Measurements from ENCODE around the gene DHRS12. TPM values are rescaled to one million over a fixed set of nuclear protein-coding genes. Genes with fewer than 3 reads are reported as not detected.

Gene DHRS12
- total RNA-seq, 1 experiment from 2014 or later = 6.8 TPM

DNA sequence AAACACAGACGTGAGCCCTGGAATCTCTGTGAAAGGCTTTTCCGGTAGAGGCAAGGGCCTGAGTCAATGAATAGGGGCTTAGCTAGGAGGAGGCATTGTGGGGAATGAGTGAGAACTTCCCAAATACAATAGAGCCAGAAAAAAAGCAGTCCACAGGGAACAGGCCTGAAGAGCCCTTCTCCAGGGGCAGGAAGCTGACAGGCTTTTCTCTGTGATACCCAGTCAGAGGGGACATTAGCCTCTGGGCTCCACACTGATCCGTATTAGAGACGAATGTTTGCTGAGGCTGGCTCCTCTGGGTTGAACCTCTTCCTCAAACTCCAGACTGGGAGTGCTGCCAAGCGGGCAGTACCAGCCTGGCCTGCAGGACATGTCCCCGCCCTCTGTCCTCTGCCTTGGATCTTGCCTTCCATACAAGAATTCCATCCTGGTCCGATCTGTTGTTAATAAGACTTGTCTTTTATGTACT is 2.3 kb downstream of the DHRS12 start:
- H3K36me3 Mint-ChIP-seq (ENCODE audit: insufficient read depth, unreplicated experiment) = no peaks in the 10 kb centered on the region

GRCh38 chr13:51800486-51800885 is 3.5 kb downstream of the DHRS12 start:
- ChIA-PET POLR2A (interaction anchor here (0.6 to 3.3 kb wide), 5 partner anchors 348 to 376 kb away, joined by 3 to 16 read pairs (median 4); partner anchors contain the start of gene INTS6), CTCF (interaction anchor here (0.6 to 1.7 kb wide), 18 partner anchors 9 to 675 kb away, joined by 3 to 6 read pairs (median 4); no protein-coding TSS in a partner anchor)
- no TSS peak for BruUV-seq (replicated peaks)
- Mint-ChIP-seq H3K27me3 (ENCODE audit: insufficient read depth, unreplicated experiment) (no peaks in the 10 kb centered on the region), H3K27ac (ENCODE audit: low read depth, unreplicated experiment) (no peak overlapping the region), H3K36me3 (ENCODE audit: insufficient read depth, unreplicated experiment) (no peaks in the 10 kb centered on the region), H3K4me3 (ENCODE audit: unreplicated experiment) (no peak overlapping the region), H3K9me3 (ENCODE audit: unreplicated experiment) (no peaks in the 10 kb centered on the region), H3K4me1 (ENCODE audit: insufficient read depth, unreplicated experiment) (peaks cover 11% of the 10 kb centered on the region)
- TF ChIP-seq, protein P1, sequence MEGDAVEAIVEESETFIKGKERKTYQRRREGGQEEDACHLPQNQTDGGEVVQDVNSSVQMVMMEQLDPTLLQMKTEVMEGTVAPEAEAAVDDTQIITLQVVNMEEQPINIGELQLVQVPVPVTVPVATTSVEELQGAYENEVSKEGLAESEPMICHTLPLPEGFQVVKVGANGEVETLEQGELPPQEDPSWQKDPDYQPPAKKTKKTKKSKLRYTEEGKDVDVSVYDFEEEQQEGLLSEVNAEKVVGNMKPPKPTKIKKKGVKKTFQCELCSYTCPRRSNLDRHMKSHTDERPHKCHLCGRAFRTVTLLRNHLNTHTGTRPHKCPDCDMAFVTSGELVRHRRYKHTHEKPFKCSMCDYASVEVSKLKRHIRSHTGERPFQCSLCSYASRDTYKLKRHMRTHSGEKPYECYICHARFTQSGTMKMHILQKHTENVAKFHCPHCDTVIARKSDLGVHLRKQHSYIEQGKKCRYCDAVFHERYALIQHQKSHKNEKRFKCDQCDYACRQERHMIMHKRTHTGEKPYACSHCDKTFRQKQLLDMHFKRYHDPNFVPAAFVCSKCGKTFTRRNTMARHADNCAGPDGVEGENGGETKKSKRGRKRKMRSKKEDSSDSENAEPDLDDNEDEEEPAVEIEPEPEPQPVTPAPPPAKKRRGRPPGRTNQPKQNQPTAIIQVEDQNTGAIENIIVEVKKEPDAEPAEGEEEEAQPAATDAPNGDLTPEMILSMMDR (IDR thresholded peaks at IDR 0.05; ENCODE audit: unreplicated experiment) = no peak
- intact Hi-C loops (cut with micrococcal nuclease) = no loop called here
- DNase-seq (ENCODE audit: unreplicated experiment) = no peak

More for the DNA sequence above, 2.3 kb downstream of the DHRS12 start:
- no peaks in the 10 kb centered on the region for H3K27me3 Mint-ChIP-seq (ENCODE audit: insufficient read depth, unreplicated experiment)
- DNase-seq (ENCODE audit: unreplicated experiment) = peak; percentile 38
- intact Hi-C loops (cut with micrococcal nuclease) = no loop called here
- no TSS peak for BruUV-seq (replicated peaks)
- peak overlapping the region; percentile 12 for H3K4me3 Mint-ChIP-seq (ENCODE audit: unreplicated experiment)
- CTCF ChIA-PET = interaction anchor here (0.8 to 1.7 kb wide), 6 partner anchors 10 to 676 kb away, joined by 4 to 6 read pairs (median 4); no protein-coding TSS in a partner anchor
- peak overlapping the region; percentile 63 for H3K27ac Mint-ChIP-seq (ENCODE audit: low read depth, unreplicated experiment)
- POLR2A ChIA-PET = interaction anchor here (0.7 to 3.3 kb wide), 15 partner anchors 8 to 428 kb away, joined by 3 to 16 read pairs (median 3); partner anchors contain the start of gene INTS6
- peaks cover 14% of the 10 kb centered on the region for H3K4me1 Mint-ChIP-seq (ENCODE audit: insufficient read depth, unreplicated experiment)
- TF ChIP-seq, protein P1 (IDR thresholded peaks at IDR 0.05; ENCODE audit: unreplicated experiment) = no peak
- no peaks in the 10 kb centered on the region for H3K9me3 Mint-ChIP-seq (ENCODE audit: unreplicated experiment)

- peaks cover 11% of the 10 kb centered on the region for H3K4me1 Mint-ChIP-seq (ENCODE audit: insufficient read depth, unreplicated experiment)
- no peaks in the 10 kb centered on the region for H3K9me3 Mint-ChIP-seq (ENCODE audit: unreplicated experiment)
- TF ChIP-seq, protein P1 (IDR thresholded peaks at IDR 0.05; ENCODE audit: unreplicated experiment) = no peak
- H3K36me3 Mint-ChIP-seq (ENCODE audit: insufficient read depth, unreplicated experiment) = no peaks in the 10 kb centered on the region
- DNase-seq (ENCODE audit: unreplicated experiment) = no peak
- H3K4me3 Mint-ChIP-seq (ENCODE audit: unreplicated experiment) = no peak overlapping the region
- CTCF ChIA-PET = interaction anchor here (0.6 to 5.8 kb wide), 14 partner anchors 12 to 1863 kb away, joined by 3 to 49 read pairs (median 16); partner anchors contain the start of gene SPRYD7
- POLR2A ChIA-PET = interaction anchor here (0.6 to 2.1 kb wide), 5 partner anchors 200 to 349 kb away, joined by 3 to 16 read pairs (median 3); partner anchors contain the start of gene INTS6
- intact Hi-C loops (cut with micrococcal nuclease) = loop anchor here (5.0 to 10.0 kb wide), 3 partner anchors 212 to 514 kb away; partner anchors contain the start of gene INTS6
- no peak overlapping the region for H3K27ac Mint-ChIP-seq (ENCODE audit: low read depth, unreplicated experiment)
- BruUV-seq (replicated peaks) = no TSS peak
- H3K27me3 Mint-ChIP-seq (ENCODE audit: insufficient read depth, unreplicated experiment) = no peaks in the 10 kb centered on the region
Observed at GRCh38 chr13:51799261-51799660, 4.7 kb downstream of the DHRS12 start.

- BruUV-seq (replicated peaks) = no TSS peak
- Mint-ChIP-seq H3K36me3 (ENCODE audit: insufficient read depth, unreplicated experiment) (no peaks in the 10 kb centered on the region), H3K27ac (ENCODE audit: low read depth, unreplicated experiment) (no peak overlapping the region), H3K4me3 (ENCODE audit: unreplicated experiment) (no peak overlapping the region), H3K9me3 (ENCODE audit: unreplicated experiment) (no peaks in the 10 kb centered on the region), H3K4me1 (ENCODE audit: insufficient read depth, unreplicated experiment) (peaks cover 22% of the 10 kb centered on the region), H3K27me3 (ENCODE audit: insufficient read depth, unreplicated experiment) (no peaks in the 10 kb centered on the region)
- intact Hi-C loops (cut with micrococcal nuclease) = loop anchor here (1.0 to 10.0 kb wide), 7 partner anchors 211 to 673 kb away; partner anchors contain the start of genes FAM124A and INTS6
- TF ChIP-seq, protein P1 (IDR thresholded peaks at IDR 0.05; ENCODE audit: unreplicated experiment) = peak; percentile 60
- DNase-seq (ENCODE audit: unreplicated experiment) = peak; percentile 83
- ChIA-PET POLR2A (interaction anchor here (0.7 to 2.1 kb wide), 12 partner anchors 172 to 380 kb away, joined by 3 to 16 read pairs (median 4); partner anchors contain the start of gene INTS6), CTCF (interaction anchor here (0.5 to 5.8 kb wide), 71 partner anchors 8 to 1558 kb away, joined by 3 to 49 read pairs (median 4); partner anchors contain the start of gene NEK5)
Observed at GRCh38 chr13:51797664-51798488, 6.1 kb downstream of the DHRS12 start.

Data from MCF 10A (cell line).